SK-N-SH treated with all-trans-retinoic acid at 6 μM for 48 hours (cell line): ENCODE results near the gene ZNF330.

ENCODE experiments used
- ARNTL ChIP-seq: fragments of 450-650 bp; formaldehyde crosslinking; IDR thresholded peaks from 2 replicates; pipeline ENCODE4 v1.5.0; 2020; ENCODE audit warnings: low read depth, mild to moderate bottlenecking, moderate library complexity, borderline replicate concordance
- BACH2 ChIP-seq: fragments of 250-450 bp; sonication (Bioruptor Pico); IDR thresholded peaks from 2 replicates; pipeline ENCODE4 v1.9.0; 2021; ENCODE audit warnings: mild to moderate bottlenecking, borderline replicate concordance
- ESRRG ChIP-seq: fragments of 250-450 bp; sonication (Bioruptor Pico); IDR thresholded peaks from 2 replicates; pipeline ENCODE4 v1.6.1; 2021; ENCODE audit warnings: mild to moderate bottlenecking
- ISL1 ChIP-seq: fragments of 250-450 bp; sonication (Bioruptor Pico); IDR thresholded peaks from 2 replicates; pipeline ENCODE4 v2.1.2; 2022; ENCODE audit warnings: mild to moderate bottlenecking, moderate library complexity
- OSR1 ChIP-seq: fragments of 250-450 bp; sonication (Bioruptor Pico); IDR thresholded peaks from 2 replicates; pipeline ENCODE4 v1.8.0; 2022; ENCODE audit warnings: moderate library complexity, mild to moderate bottlenecking, inconsistent platforms
- SNAI2 ChIP-seq: fragments of 250-450 bp; sonication (Bioruptor Pico); IDR thresholded peaks from 2 replicates; pipeline ENCODE4 v1.5.0; 2020; ENCODE audit warnings: mild to moderate bottlenecking, moderate library complexity
- TCF4 ChIP-seq: fragments of 250-450 bp; sonication (Bioruptor Pico); IDR thresholded peaks from 2 replicates; pipeline ENCODE4 v1.8.0; 2021; ENCODE audit warnings: mild to moderate bottlenecking, moderate library complexity, borderline replicate concordance
- ZC3H10 ChIP-seq: fragments of 250-450 bp; sonication (Bioruptor Pico); IDR thresholded peaks from 2 replicates; pipeline ENCODE4 v1.5.1; 2021; ENCODE audit warnings: mild to moderate bottlenecking, moderate library complexity
- ZFP3 ChIP-seq: fragments of 250-450 bp; sonication (Bioruptor Pico); IDR thresholded peaks from 2 replicates; pipeline ENCODE4 v1.5.0; 2020; ENCODE audit warnings: mild to moderate bottlenecking, moderate library complexity
- ZNF8 ChIP-seq: fragments of 450-650 bp; formaldehyde crosslinking; IDR thresholded peaks from 2 replicates; pipeline ENCODE4 v1.5.0; 2020; ENCODE audit warnings: mild to moderate bottlenecking, moderate library complexity
- TF ChIP-seq, protein P1 (sequence below): fragments of 250-450 bp; sonication (Bioruptor Pico); IDR thresholded peaks from 2 replicates; pipeline ENCODE4 v1.8.0; 2020; ENCODE audit warnings: mild to moderate bottlenecking, moderate library complexity, borderline replicate concordance
- TF ChIP-seq, protein P2 (sequence below): fragments of 250-450 bp; sonication (Bioruptor Pico); IDR thresholded peaks from 2 replicates; pipeline ENCODE4 v1.8.0; 2021; ENCODE audit warnings: low read depth, mild to moderate bottlenecking, moderate library complexity, borderline replicate concordance

- TF ChIP-seq ARNTL (no peak), TCF4 (CRISPR knock-in tag) (no peak), OSR1 (CRISPR knock-in tag) (no peak), ESRRG (CRISPR knock-in tag) (no peak), BACH2 (CRISPR knock-in tag) (no peak), ISL1 (CRISPR knock-in tag) (no peak), SNAI2 (CRISPR knock-in tag) (no peak), ZNF8 (CRISPR knock-in tag) (no peak), ZC3H10 (CRISPR knock-in tag) (no peak), ZFP3 (CRISPR knock-in tag) (no peak)
- TF ChIP-seq, protein P1, sequence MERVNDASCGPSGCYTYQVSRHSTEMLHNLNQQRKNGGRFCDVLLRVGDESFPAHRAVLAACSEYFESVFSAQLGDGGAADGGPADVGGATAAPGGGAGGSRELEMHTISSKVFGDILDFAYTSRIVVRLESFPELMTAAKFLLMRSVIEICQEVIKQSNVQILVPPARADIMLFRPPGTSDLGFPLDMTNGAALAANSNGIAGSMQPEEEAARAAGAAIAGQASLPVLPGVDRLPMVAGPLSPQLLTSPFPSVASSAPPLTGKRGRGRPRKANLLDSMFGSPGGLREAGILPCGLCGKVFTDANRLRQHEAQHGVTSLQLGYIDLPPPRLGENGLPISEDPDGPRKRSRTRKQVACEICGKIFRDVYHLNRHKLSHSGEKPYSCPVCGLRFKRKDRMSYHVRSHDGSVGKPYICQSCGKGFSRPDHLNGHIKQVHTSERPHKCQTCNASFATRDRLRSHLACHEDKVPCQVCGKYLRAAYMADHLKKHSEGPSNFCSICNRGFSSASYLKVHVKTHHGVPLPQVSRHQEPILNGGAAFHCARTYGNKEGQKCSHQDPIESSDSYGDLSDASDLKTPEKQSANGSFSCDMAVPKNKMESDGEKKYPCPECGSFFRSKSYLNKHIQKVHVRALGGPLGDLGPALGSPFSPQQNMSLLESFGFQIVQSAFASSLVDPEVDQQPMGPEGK (CRISPR knock-in tag), result no peak
- TF ChIP-seq, protein P2, sequence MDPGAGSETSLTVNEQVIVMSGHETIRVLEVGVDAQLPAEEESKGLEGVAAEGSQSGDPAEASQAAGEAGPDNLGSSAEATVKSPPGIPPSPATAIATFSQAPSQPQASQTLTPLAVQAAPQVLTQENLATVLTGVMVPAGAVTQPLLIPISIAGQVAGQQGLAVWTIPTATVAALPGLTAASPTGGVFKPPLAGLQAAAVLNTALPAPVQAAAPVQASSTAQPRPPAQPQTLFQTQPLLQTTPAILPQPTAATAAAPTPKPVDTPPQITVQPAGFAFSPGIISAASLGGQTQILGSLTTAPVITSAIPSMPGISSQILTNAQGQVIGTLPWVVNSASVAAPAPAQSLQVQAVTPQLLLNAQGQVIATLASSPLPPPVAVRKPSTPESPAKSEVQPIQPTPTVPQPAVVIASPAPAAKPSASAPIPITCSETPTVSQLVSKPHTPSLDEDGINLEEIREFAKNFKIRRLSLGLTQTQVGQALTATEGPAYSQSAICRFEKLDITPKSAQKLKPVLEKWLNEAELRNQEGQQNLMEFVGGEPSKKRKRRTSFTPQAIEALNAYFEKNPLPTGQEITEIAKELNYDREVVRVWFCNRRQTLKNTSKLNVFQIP (CRISPR knock-in tag), result no peak
Observed at GRCh38 chr4:141244419-141244818, 23.7 kb downstream of the ZNF330 start.
